ENCODE measurements around the gene WDR3. TPM values are rescaled to one million over a fixed set of nuclear protein-coding genes. Genes with fewer than 3 reads are reported as not detected.

WDR3 gene
- total RNA-seq, 1 experiment from 2014 or later = 61.4 TPM

GRCh38 chr1:117894078-117894477, 35.5 kb upstream of the WDR3 start:
- Histone ChIP-seq H3K4ac (ENCODE audit: low read depth, low read length) (no peak overlapping the region), H3K4me1 (ENCODE audit: insufficient read depth, low read length) (no peaks in the 10 kb centered on the region), H4K8ac (replicated peaks; ENCODE audit: insufficient read length, low read depth, low read length) (no peak overlapping the region), H2AK5ac (ENCODE audit: insufficient read length, low read length) (no peak overlapping the region), H3K18ac (ENCODE audit: insufficient read length, low read depth, low read length) (no peak overlapping the region), H3K14ac (ENCODE audit: insufficient read depth, low read length) (no peak overlapping the region), H3K4me2 (ENCODE audit: insufficient read depth, insufficient read length, low read length) (no peak overlapping the region), H3K79me2 (ENCODE audit: insufficient read depth, low read length) (no peaks in the 10 kb centered on the region), H3K23me2 (ENCODE audit: insufficient read length, low read depth, low read length, poor library complexity, severe bottlenecking) (no peaks in the 10 kb centered on the region), H2BK20ac (ENCODE audit: low read depth, low read length, poor library complexity, severe bottlenecking) (no peak overlapping the region), H4K91ac (ENCODE audit: insufficient read length, low read depth, low read length) (no peak overlapping the region), H3K56ac (ENCODE audit: insufficient read length, low read depth, low read length) (no peak overlapping the region), H3T11ph (ENCODE audit: low read length) (no peak overlapping the region), H4K20me1 (ENCODE audit: control insufficient read depth, insufficient read depth, insufficient read length) (no peaks in the 10 kb centered on the region), H3K23ac (ENCODE audit: insufficient read length, low read depth, low read length) (no peak overlapping the region), H2BK15ac (ENCODE audit: low read depth, low read length) (no peak overlapping the region), H3K9ac (ENCODE audit: extremely low read depth, insufficient read length, low read length) (no peak overlapping the region), H2AFZ (ENCODE audit: low read length) (no peak overlapping the region), H2BK120ac (ENCODE audit: low read depth, low read length, poor library complexity, severe bottlenecking) (no peak overlapping the region), H3K79me1 (ENCODE audit: insufficient read depth, low read depth, low read length, poor library complexity, severe bottlenecking) (no peaks in the 10 kb centered on the region), H3K27me3 (ENCODE audit: insufficient read depth, low read length) (no peaks in the 10 kb centered on the region), H2BK12ac (ENCODE audit: insufficient read length, low read depth, low read length) (no peak overlapping the region), H2BK5ac (ENCODE audit: insufficient read length, low read length) (no peak overlapping the region), H3K9me3 (ENCODE audit: control insufficient read depth, low read depth, low read length) (no peaks in the 10 kb centered on the region), H3K27ac (ENCODE audit: insufficient read length, low read depth, low read length) (no peak overlapping the region), H4K5ac (ENCODE audit: insufficient read length, low read depth, low read length) (no peak overlapping the region)
- peaks cover 0 to 18% (median 10%) of the 10 kb centered on the region in 3 experiments; a peak in 4 of 7 replicates for H3K36me3 Mint-ChIP-seq (ENCODE audit: insufficient read depth in 1 of 3, low read depth in 3 of 3)
- no CpG with 5 or more reads among the region's 1 CpG for WGBS (ENCODE audit: extremely low coverage, insufficient read length, low lambda C conversion rate)
- no peaks in the 10 kb centered on the region for H3K27me3 Mint-ChIP-seq (ENCODE audit: low read depth)
- no peak for TF ChIP-seq CTCF (conservative IDR thresholded peaks at IDR 0.05)
- no peak overlapping the region for H3K4me3 Mint-ChIP-seq
- H3K4me1 Mint-ChIP-seq = no peaks in the 10 kb centered on the region
- DNase-seq = no peak
- no peak overlapping the region for H3K27ac Mint-ChIP-seq
- H3K9me3 Mint-ChIP-seq = no peaks in the 10 kb centered on the region
